HEK293 (cell line): Measurements from ENCODE around the gene SULT1A3.
"Not testable (repeated sequence)": the region's sequence is repeated elsewhere in the genome, so short reads cannot be mapped to it uniquely, and the experiment has no call there.

ENCODE experiments used
- CTCF ChIA-PET: fragments of 350-600 bp; formaldehyde crosslinking; extraction: SDS; loops from one replicate; lab custom pipeline; 2021; ENCODE audit warnings: antibody characterized with exemption; lab: Yijun Ruan, JAX
- POLR2A ChIA-PET: fragments of 300-600 bp; formaldehyde crosslinking; extraction: SDS; loops from one replicate; lab custom pipeline; 2020; ENCODE audit warnings: antibody characterized with exemption, inconsistent platforms; lab: Yijun Ruan, JAX
- H3K27ac ChIP-seq: fragments of 200-500 bp; sonication (Bioruptor generic); 2 replicates; pipeline ENCODE4 v1.5.1; 2014; ENCODE audit warnings: low read depth, low read length, control low read depth, inconsistent platforms; ENCODE audit errors: extremely low read depth
- H3K36me3 ChIP-seq, 2 experiments: fragments of 200-500 bp in 1 of 2; sonication (Bioruptor generic) in 1 of 2; 1 replicate in 1 of 2; 2 replicates in 1 of 2; pipeline ENCODE4 v1.5.1; 2014 to 2017; ENCODE audit warnings: inconsistent platforms in 2 of 2, low read length in 2 of 2; ENCODE audit not compliant: control insufficient read depth in 2 of 2, insufficient read depth in 1 of 2
- H3K4me1 ChIP-seq: fragments of 200-500 bp; sonication (Bioruptor generic); 2 replicates; pipeline ENCODE4 v1.5.1; 2014; ENCODE audit warnings: mild to moderate bottlenecking, low read length, inconsistent platforms; ENCODE audit not compliant: control insufficient read depth, insufficient read depth
- H3K4me3 ChIP-seq: 2 replicates; pipeline ENCODE4 v1.5.1; 2011; ENCODE audit warnings: low read depth, mild to moderate bottlenecking, control low read depth, low read length, moderate library complexity
- H3K9me3 ChIP-seq: fragments of 200-500 bp; sonication (Bioruptor generic); 2 replicates; pipeline ENCODE4 v1.5.1; 2014; ENCODE audit warnings: low read depth, low read length, inconsistent platforms; ENCODE audit not compliant: control insufficient read depth, insufficient read depth
- ZNF133 ChIP-seq: fragments of 450-650 bp; formaldehyde crosslinking; IDR thresholded peaks from 2 replicates; pipeline ENCODE4 v1.5.1; 2016; ENCODE audit warnings: missing biosample characterization, missing genetic modification characterization
- ZNF558 ChIP-seq: fragments of 450-650 bp; formaldehyde crosslinking; IDR thresholded peaks from 2 replicates; pipeline ENCODE4 v1.5.1; 2016; ENCODE audit warnings: missing biosample characterization, missing genetic modification characterization
- TF ChIP-seq, protein P1 (sequence below): fragments of 450-650 bp; formaldehyde crosslinking; IDR thresholded peaks from 2 replicates; pipeline ENCODE4 v1.5.1; 2016; ENCODE audit warnings: missing biosample characterization, missing genetic modification characterization, low read depth

The SULT1A3 gene

DNA sequence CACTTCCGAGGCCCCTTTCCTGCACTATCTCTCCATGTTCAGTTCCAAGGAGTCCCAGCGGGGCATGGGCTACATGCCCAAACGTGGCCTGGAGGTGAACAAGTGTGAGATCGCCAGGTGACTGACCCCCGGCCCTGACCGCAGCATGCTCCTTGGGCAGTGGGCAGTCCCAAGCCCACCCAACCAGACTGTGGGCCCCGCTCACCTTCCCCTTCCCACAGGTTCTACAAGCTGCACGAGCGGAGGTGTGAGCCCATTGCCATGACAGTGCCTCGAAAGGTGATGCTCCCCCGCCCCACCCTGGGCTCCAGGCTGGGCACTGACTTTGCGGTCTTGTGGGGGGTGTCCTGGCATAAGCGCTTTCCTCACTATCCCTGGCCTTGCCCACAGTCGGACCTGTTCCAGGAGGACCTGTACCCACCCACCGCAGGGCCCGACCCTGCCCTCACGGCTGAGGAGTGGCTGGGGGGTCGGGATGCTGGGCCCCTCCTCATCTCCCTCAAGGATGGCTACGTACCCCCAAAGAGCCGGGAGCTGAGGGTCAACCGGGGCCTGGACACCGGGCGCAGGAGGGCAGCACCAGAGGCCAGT, 11.0 kb upstream of the SULT1A3 start (continued):
- TF ChIP-seq, protein P1, sequence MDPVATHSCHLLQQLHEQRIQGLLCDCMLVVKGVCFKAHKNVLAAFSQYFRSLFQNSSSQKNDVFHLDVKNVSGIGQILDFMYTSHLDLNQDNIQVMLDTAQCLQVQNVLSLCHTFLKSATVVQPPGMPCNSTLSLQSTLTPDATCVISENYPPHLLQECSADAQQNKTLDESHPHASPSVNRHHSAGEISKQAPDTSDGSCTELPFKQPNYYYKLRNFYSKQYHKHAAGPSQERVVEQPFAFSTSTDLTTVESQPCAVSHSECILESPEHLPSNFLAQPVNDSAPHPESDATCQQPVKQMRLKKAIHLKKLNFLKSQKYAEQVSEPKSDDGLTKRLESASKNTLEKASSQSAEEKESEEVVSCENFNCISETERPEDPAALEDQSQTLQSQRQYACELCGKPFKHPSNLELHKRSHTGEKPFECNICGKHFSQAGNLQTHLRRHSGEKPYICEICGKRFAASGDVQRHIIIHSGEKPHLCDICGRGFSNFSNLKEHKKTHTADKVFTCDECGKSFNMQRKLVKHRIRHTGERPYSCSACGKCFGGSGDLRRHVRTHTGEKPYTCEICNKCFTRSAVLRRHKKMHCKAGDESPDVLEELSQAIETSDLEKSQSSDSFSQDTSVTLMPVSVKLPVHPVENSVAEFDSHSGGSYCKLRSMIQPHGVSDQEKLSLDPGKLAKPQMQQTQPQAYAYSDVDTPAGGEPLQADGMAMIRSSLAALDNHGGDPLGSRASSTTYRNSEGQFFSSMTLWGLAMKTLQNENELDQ (tag by site-specific recombination): no peak
- TF ChIP-seq ZNF133 (tag by site-specific recombination) (no peak), ZNF558 (tag by site-specific recombination) (no peak)

GRCh38 chr16:30191158-30191557, 7.9 kb upstream of the SULT1A3 start:
- H3K36me3 ChIP-seq: peaks cover 0 to 15% of the 10 kb centered on the region in 2 experiments; a peak in 1 of 3 replicates
- POLR2A ChIA-PET, H3K4me3 ChIP-seq, H3K4me1 ChIP-seq, CTCF ChIA-PET, H3K9me3 ChIP-seq, H3K27ac ChIP-seq: not testable (repeated sequence)

DNA sequence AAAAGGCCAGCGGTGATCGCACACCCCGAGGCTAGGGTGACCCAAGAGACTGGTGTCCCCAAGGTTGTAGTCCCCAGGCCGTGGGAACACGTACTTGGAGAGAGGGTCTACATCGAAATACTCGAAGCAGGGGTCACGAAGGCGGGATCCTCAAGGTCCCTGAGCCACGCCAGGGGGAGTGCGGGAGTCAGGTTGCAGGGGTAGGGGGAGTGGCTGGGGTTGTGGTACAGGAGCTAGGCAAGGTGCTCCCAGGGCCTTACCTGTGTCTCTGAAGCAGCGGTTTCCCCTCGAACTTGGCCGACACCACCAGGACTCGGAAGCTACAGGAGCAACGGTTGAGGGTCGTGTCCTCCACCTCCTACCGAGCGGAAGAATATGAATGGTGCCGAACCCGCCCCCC, 6.0 kb upstream of the SULT1A3 start:
- H3K36me3 ChIP-seq, POLR2A ChIA-PET, H3K4me1 ChIP-seq, H3K9me3 ChIP-seq, H3K27ac ChIP-seq, CTCF ChIA-PET, H3K4me3 ChIP-seq: not testable (repeated sequence)

GRCh38 chr16:30193615-30194014, 5.4 kb upstream of the SULT1A3 start, which contains the start of the genes BOLA2B and SLX1A:
Gene BOLA2B, minus strand, starts transcription at chr16:30193666. Its CDS starts 71 bp downstream, at chr16:30193595.
Gene SLX1A, plus strand, starts transcription at chr16:30193875. Its CDS starts 210 bp downstream, at chr16:30194085.
- POLR2A ChIA-PET, H3K36me3 ChIP-seq, CTCF ChIA-PET, H3K9me3 ChIP-seq, H3K4me1 ChIP-seq, H3K27ac ChIP-seq: not testable (repeated sequence)
- H3K4me3 ChIP-seq: peak within 1 kb of the TSS; percentile 30

DNA sequence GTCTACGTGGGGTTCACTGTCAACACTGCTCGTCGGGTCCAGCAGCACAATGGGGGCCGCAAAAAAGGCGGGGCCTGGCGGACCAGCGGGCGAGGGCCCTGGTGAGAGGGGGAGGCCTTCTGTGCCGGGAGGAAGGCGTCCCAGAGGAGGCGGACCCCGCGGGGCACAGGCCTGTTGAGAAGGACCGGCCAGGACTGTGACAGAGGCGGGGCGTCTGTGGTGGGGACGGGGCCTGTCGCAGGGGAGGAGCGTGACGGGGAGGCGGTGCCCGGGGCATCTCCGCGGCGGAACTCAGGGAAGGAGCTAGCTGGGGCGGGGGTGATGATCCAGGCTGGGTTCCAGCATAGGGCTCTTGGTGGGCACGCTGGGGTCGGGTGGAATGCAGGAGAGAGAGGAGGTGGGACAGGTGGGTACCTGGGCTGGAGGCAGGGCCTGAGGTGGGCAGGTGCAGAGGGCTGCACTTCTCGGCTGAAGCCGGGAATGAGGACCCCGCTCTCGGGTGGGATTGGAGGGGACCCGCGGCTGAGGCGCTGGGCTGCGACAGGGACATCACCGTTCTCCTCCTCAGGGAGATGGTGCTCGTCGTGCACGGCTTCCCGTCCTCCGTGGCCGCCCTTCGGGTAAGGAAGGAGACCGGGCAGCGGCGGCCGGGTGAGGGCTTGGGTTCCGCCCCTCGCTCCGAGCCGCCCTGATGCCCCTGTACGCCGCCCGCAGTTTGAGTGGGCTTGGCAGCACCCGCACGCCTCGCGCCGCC, 4.7 kb upstream of the SULT1A3 start:
- H3K27ac ChIP-seq, H3K4me1 ChIP-seq, CTCF ChIA-PET, POLR2A ChIA-PET, H3K36me3 ChIP-seq, H3K9me3 ChIP-seq: not testable (repeated sequence)
- peak overlapping the region; percentile 30 for H3K4me3 ChIP-seq

GRCh38 chr16:30197001-30197400, 2.1 kb upstream of the SULT1A3 start:
- H3K4me3 ChIP-seq, H3K27ac ChIP-seq, POLR2A ChIA-PET, H3K36me3 ChIP-seq, H3K4me1 ChIP-seq, CTCF ChIA-PET, H3K9me3 ChIP-seq: not testable (repeated sequence)

GRCh38 chr16:30199608-30200343, 721 bp downstream of the SULT1A3 start:
- CTCF ChIA-PET, H3K9me3 ChIP-seq, POLR2A ChIA-PET, H3K27ac ChIP-seq, H3K4me3 ChIP-seq, H3K4me1 ChIP-seq, H3K36me3 ChIP-seq: not testable (repeated sequence)

GRCh38 chr16:30205541-30206236, 6.6 kb downstream of the SULT1A3 start:
- H3K4me3 ChIP-seq, H3K4me1 ChIP-seq, H3K36me3 ChIP-seq, H3K27ac ChIP-seq, CTCF ChIA-PET, POLR2A ChIA-PET, H3K9me3 ChIP-seq: not testable (repeated sequence)

DNA sequence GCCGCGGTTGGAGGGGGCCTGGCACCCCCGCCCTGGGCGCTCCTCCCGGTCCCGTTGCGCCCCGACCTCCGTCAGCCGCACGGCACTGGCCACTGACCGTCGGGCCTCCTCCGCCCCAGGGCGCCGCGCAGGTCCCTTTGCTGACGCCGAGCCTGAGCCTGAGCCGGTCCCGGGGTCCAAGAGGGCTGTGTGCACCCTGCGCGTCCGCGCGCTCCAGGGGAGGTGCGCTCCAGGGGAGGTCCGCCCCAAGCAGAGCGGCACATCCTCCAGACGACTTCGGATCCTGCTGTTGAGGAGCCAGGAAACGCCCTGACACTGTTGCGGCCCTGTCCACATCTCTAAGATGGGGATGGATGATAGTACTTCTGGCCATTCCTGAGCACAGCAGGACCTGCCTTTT, 7.2 kb downstream of the SULT1A3 start:
- H3K27ac ChIP-seq, H3K9me3 ChIP-seq, H3K4me1 ChIP-seq, H3K4me3 ChIP-seq, H3K36me3 ChIP-seq, CTCF ChIA-PET, POLR2A ChIA-PET: not testable (repeated sequence)
